Immature natural killer cell (primary cell): Measurements from ENCODE around the gene CMC4. TPM values are rescaled to one million over a fixed set of nuclear protein-coding genes. Genes with fewer than 3 reads are reported as not detected.

Source experiments
- DNase-seq, 3 donors: peaks; one replicate each; pipeline ENCODE4 v3.0.0; 2022; ENCODE audit warnings: mixed read lengths in 1 of 3
- H3K27ac Mint-ChIP-seq, 6 donors: one replicate each; pipeline ENCODE4 v1.8.0; 2020; ENCODE audit warnings: mixed read lengths in 6 of 6, mild to moderate bottlenecking in 5 of 6, inconsistent platforms in 4 of 6, moderate library complexity in 3 of 6
- H3K27me3 Mint-ChIP-seq, 3 donors: one replicate each; pipeline ENCODE4 v1.8.0; 2020 to 2021; ENCODE audit warnings: low read depth in 3 of 3, mild to moderate bottlenecking in 3 of 3, mixed read lengths in 3 of 3, moderate library complexity in 3 of 3, inconsistent platforms in 1 of 3
- H3K36me3 Mint-ChIP-seq, 3 donors: one replicate each; pipeline ENCODE4 v1.8.0; 2020; ENCODE audit warnings: mixed read lengths in 3 of 3, inconsistent platforms in 2 of 3, mild to moderate bottlenecking in 2 of 3
- H3K4me1 Mint-ChIP-seq, 2 donors: one replicate each; pipeline ENCODE4 v1.8.0; 2020; ENCODE audit warnings: inconsistent platforms in 2 of 2, mild to moderate bottlenecking in 2 of 2, mixed read lengths in 2 of 2, moderate library complexity in 1 of 2
- H3K4me3 Mint-ChIP-seq, 5 donors: one replicate each; pipeline ENCODE4 v1.8.0; 2020; ENCODE audit warnings: mild to moderate bottlenecking in 5 of 5, mixed read lengths in 5 of 5, inconsistent platforms in 3 of 5, moderate library complexity in 3 of 5
- H3K9me3 Mint-ChIP-seq, 6 donors: one replicate each; pipeline ENCODE4 v1.8.0; 2020; ENCODE audit warnings: mild to moderate bottlenecking in 6 of 6, mixed read lengths in 6 of 6, inconsistent platforms in 4 of 6, moderate library complexity in 3 of 6
- polyA plus RNA-seq, 3 donors: library from polyadenylated mRNA; unstranded; fragments of 300-500 nt; fragmentation: Illumina TruSeq; gene quantifications; one replicate each; pipeline ENCODE4 v1.2.3, GENCODE V29; 2021

The CMC4 gene
- polyA plus RNA-seq, 3 donors from 2014 or later: 23.3 to 26.3 (median 23.6) TPM

DNA sequence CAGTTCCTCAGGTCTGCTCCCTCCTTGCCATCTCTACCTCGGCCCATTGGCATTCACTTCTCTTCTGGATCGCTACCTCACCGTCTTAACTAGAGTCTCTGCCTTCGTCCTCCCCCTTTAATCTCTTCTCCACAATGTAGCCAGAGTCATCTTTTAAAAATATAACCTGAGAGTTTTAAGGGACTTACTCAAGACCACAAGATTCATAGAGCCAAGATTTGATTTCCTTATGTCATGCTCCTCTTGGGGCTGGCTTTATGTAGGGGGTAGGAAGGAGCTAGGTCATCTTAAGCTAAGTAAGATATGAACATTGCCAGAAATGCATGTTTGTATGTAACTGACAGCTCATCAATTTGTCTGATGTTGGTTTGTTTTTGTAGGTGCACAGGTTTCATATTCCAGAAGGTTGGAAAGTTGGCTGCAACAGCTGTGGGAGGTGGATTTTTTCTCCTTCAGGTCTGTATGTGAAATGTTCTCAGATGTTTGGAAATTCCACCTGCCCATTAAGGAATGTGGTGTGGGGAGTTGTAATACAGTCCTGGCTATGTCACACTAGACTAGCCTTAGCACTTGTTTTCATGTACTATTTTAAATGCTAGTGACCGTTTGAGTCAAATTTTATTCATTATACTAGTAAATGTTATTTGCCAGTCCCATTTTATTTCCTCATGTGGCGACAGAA is 24.7 kb downstream of the CMC4 start:
- Mint-ChIP-seq H3K36me3 (no peaks in the 10 kb centered on the region), H3K9me3 (no peaks in the 10 kb centered on the region), H3K27me3 (peaks cover 0 to 3% (median 0%) of the 10 kb centered on the region in 3 donors), H3K27ac (no peak overlapping the region), H3K4me3 (no peak overlapping the region), H3K4me1 (peaks cover 2 to 6% of the 10 kb centered on the region in 2 donors)
- no peak for DNase-seq

DNA sequence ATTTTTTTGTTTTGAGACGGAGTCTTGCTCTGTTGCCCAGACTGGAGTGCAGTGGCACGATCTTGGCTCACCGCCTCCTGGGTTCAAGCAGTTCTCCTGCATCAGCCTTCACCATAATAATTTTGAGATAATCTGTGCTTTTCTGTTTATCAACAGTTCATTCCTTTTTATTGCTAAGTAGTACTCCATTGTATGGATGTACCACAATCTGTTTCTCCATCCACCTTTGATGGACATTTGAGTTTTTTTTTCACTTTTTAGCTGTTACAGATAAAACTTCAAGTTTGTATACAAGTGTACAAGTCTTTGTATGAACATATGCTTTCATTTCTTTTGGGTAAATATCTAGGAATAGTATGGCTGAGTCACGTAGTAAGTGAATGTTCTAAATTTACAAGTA is 35.2 kb downstream of the CMC4 start:
- peaks cover 1 to 7% of the 10 kb centered on the region in 2 donors for H3K4me1 Mint-ChIP-seq
- H3K4me3 Mint-ChIP-seq: no peak overlapping the region
- DNase-seq: no peak
- peaks cover 4 to 22% (median 12%) of the 10 kb centered on the region in 3 donors for H3K36me3 Mint-ChIP-seq
- no peaks in the 10 kb centered on the region for H3K27me3 Mint-ChIP-seq
- H3K9me3 Mint-ChIP-seq: peaks cover 0 to 2% (median 0%) of the 10 kb centered on the region in 6 donors
- no peak overlapping the region for H3K27ac Mint-ChIP-seq

DNA sequence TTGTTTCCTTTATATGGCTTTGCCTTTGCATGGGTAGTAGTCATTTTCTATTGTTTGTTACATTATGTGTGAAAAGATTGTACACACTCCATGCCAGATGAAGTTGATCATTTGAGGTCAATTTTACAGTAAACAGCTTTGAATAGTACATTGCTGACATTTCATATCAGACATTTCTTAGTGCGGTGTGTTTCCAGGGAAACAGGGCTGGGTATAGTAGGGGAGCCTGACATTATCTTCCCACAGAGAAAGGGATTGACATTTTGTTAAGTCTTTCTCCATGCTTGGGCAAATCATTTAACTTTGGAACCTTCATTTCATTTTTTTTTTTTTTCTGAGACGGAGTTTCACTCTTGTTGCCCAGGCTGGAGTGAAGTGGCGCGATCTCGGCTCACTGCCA is 39.3 kb downstream of the CMC4 start:
- peaks cover 4 to 18% (median 12%) of the 10 kb centered on the region in 3 donors for H3K36me3 Mint-ChIP-seq
- H3K27ac Mint-ChIP-seq: no peak overlapping the region
- no peaks in the 10 kb centered on the region for H3K9me3 Mint-ChIP-seq
- H3K27me3 Mint-ChIP-seq: peaks cover 5 to 7% (median 5%) of the 10 kb centered on the region in 3 donors
- DNase-seq: no peak
- H3K4me3 Mint-ChIP-seq: no peak overlapping the region
- H3K4me1 Mint-ChIP-seq: peaks cover 13 to 18% of the 10 kb centered on the region in 2 donors

DNA sequence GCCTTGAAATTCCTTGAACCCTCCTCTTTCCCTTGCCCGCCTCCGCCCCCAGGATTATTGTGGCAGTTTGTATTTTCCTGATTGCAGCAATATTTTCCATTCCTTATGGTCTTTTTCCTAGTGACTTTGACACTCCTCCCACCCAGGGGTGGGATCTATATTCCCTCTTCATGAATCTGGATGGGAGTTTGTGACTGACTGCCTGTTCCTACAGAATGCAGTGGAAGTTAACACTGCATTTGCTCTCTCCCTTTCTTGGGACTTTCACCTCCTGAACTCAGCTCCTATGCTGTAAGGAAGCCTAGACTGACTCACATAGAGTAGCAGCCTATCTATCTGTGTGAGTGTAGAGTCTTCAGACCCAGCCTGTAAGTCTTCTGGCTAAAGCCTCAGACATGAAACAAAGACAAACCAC is 42.1 kb downstream of the CMC4 start:
- no peaks in the 10 kb centered on the region for H3K36me3 Mint-ChIP-seq
- peaks cover 8 to 15% (median 8%) of the 10 kb centered on the region in 3 donors for H3K27me3 Mint-ChIP-seq

DNA sequence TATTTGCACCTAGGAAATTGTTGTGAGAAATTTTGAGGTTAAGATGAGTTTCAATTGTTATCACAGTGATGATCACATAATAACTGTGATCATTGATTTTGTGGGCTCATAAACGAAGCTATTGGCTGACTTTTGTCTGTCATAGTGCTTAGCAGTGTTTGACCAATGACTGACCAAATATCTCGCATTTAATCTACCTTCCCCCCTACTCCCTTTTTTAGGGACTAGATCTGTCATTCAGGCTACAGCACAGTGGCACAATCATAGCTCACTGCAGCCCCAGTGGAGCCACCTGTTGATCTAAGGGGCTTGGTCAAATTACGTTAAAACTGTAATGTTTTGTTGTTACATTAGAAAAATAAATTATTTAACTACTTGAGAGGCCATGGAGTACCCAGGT is 42.8 kb downstream of the CMC4 start:
- Mint-ChIP-seq H3K4me1 (peaks cover 16 to 18% of the 10 kb centered on the region in 2 donors), H3K27me3 (peaks cover 8 to 16% (median 11%) of the 10 kb centered on the region in 3 donors), H3K9me3 (no peaks in the 10 kb centered on the region), H3K4me3 (peak overlapping the region; percentile 86 to 94 (median 89)), H3K27ac (peak overlapping the region; percentile 96 to 98 (median 98)), H3K36me3 (no peaks in the 10 kb centered on the region)
- no peak for DNase-seq

More for the DNA sequence above, 42.1 kb downstream of the CMC4 start:
- Mint-ChIP-seq H3K27ac (peak overlapping the region; percentile 24 to 98 (median 96)), H3K9me3 (no peaks in the 10 kb centered on the region), H3K4me3 (peak overlapping the region in 2 of 5 donors; percentile 26 to 60), H3K4me1 (peaks cover 16 to 18% of the 10 kb centered on the region in 2 donors)
- DNase-seq: no peak

DNA sequence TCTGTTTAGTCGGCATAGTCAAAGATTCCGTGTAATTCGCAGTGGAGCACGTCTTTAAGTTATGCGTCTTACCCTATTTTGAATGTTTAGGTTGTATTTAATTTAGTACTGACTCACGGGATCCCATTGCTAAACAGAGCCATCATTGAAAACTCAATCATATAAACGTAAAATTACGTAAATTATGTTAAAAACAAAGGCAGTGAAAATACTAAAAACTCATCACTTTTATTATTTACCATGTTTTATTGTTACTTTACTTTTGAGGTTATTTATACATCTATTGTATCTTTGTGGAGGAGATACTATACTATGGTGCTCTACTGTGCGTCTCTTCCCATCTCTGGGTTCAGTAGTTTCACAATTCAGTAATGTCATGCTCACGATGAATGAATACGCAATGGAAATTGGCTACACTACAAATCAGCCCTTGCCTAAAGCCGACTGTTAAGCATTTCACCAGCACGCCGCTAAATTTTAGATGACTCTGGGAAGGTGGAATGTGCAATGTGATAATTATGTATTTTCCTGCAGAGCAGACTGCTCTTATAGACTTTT is 43.3 kb downstream of the CMC4 start:
- peak; percentile 26 to 38 (median 37) for DNase-seq
- peaks cover 16 to 18% of the 10 kb centered on the region in 2 donors for H3K4me1 Mint-ChIP-seq
- peak overlapping the region; percentile 86 to 94 (median 89) for H3K4me3 Mint-ChIP-seq
- H3K27ac Mint-ChIP-seq: peak overlapping the region; percentile 96 to 98 (median 98)
- H3K27me3 Mint-ChIP-seq: peaks cover 8 to 16% (median 12%) of the 10 kb centered on the region in 3 donors
- H3K36me3 Mint-ChIP-seq: no peaks in the 10 kb centered on the region
- no peaks in the 10 kb centered on the region for H3K9me3 Mint-ChIP-seq

DNA sequence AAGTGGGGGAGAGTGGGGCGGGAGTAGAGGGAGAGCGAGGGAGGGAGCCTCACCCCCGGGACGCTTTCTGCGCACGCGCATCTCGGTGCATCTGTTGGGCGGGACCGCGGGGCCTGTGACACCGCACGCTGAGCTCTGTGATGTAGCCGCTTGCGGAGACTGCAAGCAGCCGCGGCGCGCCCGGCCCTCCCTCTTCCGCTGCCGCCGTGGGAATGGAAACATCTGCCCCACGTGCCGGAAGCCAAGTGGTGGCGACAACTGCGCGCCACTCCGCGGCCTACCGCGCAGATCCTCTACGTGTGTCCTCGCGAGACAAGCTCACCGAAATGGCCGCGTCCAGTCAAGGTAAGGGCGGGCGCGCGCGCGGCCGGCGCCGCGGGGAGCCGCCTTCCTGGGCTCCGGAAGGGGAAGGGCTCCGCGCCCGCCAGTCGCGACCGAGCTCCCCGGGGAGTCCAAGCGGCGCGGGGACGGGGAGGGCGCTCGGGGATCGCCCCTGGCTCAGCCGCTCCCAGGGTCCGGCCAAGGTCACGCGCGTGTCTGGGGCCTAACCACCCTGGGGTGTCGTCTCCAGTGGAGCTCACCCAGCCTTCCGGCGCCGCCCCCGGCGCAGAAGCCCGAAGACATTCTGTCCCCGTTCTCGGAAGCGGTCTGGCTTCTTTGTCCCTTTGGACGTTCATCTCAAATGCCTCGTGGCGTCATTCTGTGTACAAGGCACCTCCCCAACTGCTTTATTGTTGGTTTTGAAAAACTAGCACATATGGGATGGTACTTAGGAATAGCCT is 44.0 kb downstream of the CMC4 start, which contains the start of gene FUNDC2:
FUNDC2 (plus strand) TSS at position 118 of the 782 bp plus-strand sequence; CDS start at position 213, 95 bp downstream.
- Mint-ChIP-seq H3K27me3 (peaks cover 8 to 18% (median 12%) of the 10 kb centered on the region in 3 donors), H3K4me1 (peaks cover 16 to 18% of the 10 kb centered on the region in 2 donors), H3K4me3 (peak within 1 kb of the TSS; percentile 86 to 94 (median 89)), H3K27ac (peak within 1 kb of the TSS; percentile 96 to 98 (median 98)), H3K9me3 (no peaks in the 10 kb centered on the region), H3K36me3 (no peaks in the 10 kb centered on the region)
- peak; percentile 92 to 96 (median 94) for DNase-seq

DNA sequence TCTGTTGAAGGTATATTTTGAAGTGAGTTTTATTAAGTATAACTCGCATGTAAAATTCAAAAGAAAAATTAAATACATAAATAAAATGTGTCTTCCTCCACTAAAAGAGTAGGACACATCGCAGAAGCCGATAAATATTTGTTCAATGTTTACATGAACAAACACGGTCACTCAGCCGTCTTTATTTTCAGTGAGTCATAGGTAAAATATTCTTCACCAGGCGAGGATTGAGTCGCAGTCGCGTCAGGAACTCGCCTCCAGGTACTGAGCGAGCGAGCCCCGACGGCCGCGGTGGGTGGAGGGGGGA is 44.6 kb downstream of the CMC4 start:
- Mint-ChIP-seq H3K36me3 (no peaks in the 10 kb centered on the region), H3K27me3 (peaks cover 8 to 18% (median 12%) of the 10 kb centered on the region in 3 donors), H3K4me1 (peaks cover 16 to 18% of the 10 kb centered on the region in 2 donors), H3K4me3 (peak overlapping the region; percentile 76 to 86 (median 79)), H3K27ac (peak overlapping the region; percentile 83 to 98 (median 92)), H3K9me3 (no peaks in the 10 kb centered on the region)
- no peak for DNase-seq

DNA sequence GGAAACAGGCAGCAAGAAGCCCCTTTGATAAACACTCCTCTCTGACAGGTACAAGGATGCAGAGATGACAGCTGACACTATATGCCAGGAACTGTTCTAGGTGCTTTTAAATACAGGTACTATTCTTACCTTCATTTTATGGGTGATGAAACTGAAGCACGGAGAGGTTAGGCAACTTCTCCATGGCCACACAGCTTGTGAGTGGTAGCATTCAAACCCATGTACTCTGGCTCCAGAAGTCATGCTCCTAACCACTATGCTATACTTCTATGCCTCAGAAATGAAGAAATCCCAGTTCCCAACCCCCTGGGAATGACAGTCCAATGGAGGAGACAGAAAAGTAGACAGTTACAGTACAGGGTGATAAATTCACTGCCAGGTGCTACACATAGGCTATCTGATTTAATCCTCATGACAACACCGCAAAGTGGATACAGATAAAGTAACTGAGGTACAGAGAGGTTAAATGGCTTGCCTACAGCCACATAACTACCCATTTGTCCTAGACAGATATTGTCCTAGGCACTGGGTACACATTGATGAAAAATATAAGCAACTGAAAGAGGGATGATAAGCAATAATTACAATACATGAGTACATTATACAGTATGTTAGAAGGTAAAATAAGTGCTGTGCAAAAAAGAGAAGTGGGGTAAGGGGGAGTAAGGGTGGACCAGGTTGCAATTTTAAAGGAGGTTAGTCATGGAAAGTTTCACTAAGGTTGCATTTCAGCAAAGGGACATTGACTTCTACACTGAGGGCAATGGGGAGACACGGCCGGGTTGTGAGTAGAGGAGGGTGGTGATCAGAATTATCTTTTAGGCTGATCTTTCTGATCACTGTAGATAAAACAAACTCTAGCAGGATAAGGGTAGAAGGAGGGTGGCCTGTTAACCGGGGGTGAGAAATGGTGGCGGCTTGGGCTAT is 46.8 kb downstream of the CMC4 start:
- no peaks in the 10 kb centered on the region for H3K9me3 Mint-ChIP-seq
- H3K4me3 Mint-ChIP-seq: peak overlapping the region in 1 of 5 donors; percentile 34
- H3K27me3 Mint-ChIP-seq: peaks cover 9 to 18% (median 17%) of the 10 kb centered on the region in 3 donors
- H3K36me3 Mint-ChIP-seq: no peaks in the 10 kb centered on the region
- H3K4me1 Mint-ChIP-seq: peaks cover 14 to 18% of the 10 kb centered on the region in 2 donors
- no peak for DNase-seq
- H3K27ac Mint-ChIP-seq: peak overlapping the region in 2 of 6 donors; percentile 71 to 72

DNA sequence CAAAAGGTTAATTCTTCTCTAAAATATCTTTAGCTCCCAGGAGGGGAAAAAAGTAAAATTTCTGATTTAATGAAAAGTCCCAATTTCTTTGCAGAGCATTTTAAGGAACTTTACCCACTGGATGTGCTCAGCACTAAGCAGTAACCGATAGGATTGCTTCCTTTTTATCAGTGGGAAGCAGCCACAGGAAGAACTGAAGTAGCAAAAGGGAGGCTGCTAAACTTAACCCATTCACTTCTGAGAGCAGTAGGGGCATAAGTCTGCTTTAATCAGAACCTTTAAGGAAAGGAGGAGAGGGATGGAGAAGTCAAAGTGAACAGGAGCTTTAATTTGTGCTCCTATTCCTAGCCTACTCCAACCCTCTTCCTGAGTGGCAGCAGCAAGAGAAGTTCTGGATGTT is 48.4 kb downstream of the CMC4 start, which contains the start of gene F8:
F8 (minus strand) TSS at position 139 of the 400 bp plus-strand sequence. CDS start 171 bp downstream, outside the sequence.
- Mint-ChIP-seq H3K27me3 (peaks cover 9 to 17% (median 17%) of the 10 kb centered on the region in 3 donors), H3K4me3 (no peak within 1 kb of the TSS), H3K36me3 (no peaks in the 10 kb centered on the region), H3K27ac (peak within 1 kb of the TSS in 1 of 6 donors; percentile 72), H3K4me1 (peaks cover 2% of the 10 kb centered on the region in 2 donors), H3K9me3 (no peaks in the 10 kb centered on the region)
- no peak for DNase-seq

DNA sequence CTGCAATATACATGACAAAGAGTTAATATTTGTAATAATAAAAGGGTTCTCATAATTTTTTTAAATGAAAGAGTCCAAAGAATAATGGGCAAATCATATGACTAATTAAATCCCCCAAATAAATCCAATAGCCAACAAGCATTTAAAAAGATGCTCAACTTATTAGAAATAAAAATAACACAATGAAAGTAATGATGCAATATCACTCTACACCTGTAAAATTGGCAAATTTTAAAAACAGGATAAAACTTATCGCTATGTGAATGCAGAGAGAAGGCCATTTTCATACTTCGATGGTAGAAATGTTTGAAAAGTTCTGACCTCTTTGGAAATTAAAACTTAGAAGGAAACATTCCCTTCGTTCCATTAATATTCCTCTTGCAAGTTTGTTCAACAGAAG is 50.3 kb downstream of the CMC4 start:
- DNase-seq: no peak
- no peaks in the 10 kb centered on the region for H3K36me3 Mint-ChIP-seq
- H3K9me3 Mint-ChIP-seq: no peaks in the 10 kb centered on the region
- H3K27ac Mint-ChIP-seq: no peak overlapping the region
- no peaks in the 10 kb centered on the region for H3K4me1 Mint-ChIP-seq
- H3K27me3 Mint-ChIP-seq: peaks cover 1 to 10% (median 9%) of the 10 kb centered on the region in 3 donors
- no peak overlapping the region for H3K4me3 Mint-ChIP-seq
